Measurements from ENCODE around the gene TRPC1. TPM values are rescaled to one million over a fixed set of nuclear protein-coding genes. Genes with fewer than 3 reads are reported as not detected.
"Not testable (repeated sequence)": the region's sequence is repeated elsewhere in the genome, so short reads cannot be mapped to it uniquely, and the experiment has no call there.

TRPC1 gene
- total RNA-seq, 1 donor from 2014 or later, result 4.0 TPM

DNA sequence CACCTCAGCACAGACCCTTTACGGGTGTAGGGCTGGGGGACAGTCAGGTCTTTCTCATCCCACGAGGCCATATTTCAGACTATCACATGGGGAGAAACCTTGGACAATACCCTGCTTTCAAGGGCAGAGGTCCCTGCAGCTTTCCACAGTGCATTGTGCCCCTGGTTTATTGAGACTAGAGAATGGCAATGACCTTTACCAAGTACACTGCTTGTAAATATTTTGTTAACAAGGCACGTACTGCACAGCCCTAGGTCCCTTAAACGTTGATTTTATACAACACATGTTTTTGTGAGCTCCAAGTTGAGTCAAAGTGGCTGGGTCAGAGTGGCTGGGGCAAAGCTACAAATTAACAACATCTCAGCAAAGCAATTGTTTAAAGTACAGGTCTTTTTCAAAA, 28.8 kb downstream of the TRPC1 start:
- DNase-seq (ENCODE audit: low read depth in 2 of 2), result not testable (repeated sequence)

DNA sequence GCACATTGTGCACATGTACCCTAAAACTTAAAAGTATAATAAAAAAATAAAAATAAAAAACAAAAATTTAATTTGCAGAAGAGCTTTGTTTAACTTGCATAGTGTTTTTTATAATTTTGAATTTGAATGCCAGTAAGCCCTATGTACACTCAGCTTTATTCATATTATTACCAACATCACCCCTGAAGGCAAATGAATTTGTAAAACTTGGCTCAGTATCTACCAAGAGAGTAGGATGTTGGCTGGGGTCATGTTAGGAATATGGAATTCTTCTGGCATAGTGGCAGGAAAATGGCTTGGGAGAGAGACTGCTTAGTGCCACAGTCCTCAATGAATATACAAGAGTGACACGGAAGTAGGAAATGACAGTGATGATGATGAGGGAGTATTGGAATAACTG, 30.7 kb downstream of the TRPC1 start:
- DNase-seq (ENCODE audit: low read depth in 2 of 2), result no peak

DNA sequence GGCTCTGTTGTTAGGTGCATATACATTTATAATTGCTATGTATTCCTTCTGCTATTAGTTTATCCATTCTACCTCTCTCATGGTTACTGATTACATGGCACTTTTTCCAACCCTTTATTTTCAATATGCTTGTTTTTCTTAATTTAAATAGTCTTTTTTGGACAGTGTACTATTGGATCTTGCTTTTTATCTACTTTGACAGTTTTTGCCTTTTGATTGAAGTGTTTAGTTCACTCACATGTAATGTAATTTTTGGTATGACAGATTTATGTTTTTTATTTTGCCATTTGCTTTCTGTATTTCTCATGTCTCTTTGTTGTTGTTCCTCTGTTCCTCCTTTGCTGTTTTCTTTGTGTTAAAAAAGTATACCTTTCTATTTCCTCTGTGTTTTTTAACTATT, 44.5 kb downstream of the TRPC1 start:
- DNase-seq (ENCODE audit: low read depth in 2 of 2), result no peak

DNA sequence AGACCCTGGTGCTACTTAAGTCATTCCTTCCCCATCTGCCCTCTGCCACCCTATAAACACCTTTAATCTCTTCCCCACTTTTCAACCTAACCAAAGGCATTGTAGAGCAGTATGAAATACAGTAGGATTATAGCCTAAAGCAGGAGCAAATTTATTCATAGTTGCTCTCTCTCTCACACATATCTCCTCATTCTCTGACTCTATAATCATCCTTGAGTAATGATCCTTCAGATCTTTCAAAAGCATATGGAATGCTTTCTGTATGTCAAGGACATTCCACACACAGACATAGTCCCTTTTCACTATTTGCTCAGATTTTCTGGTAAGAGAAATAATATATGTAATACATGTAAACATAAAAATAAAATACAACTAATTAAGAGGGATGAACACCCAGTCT, 54.1 kb downstream of the TRPC1 start:
- no peak for DNase-seq (ENCODE audit: low read depth in 2 of 2)

DNA sequence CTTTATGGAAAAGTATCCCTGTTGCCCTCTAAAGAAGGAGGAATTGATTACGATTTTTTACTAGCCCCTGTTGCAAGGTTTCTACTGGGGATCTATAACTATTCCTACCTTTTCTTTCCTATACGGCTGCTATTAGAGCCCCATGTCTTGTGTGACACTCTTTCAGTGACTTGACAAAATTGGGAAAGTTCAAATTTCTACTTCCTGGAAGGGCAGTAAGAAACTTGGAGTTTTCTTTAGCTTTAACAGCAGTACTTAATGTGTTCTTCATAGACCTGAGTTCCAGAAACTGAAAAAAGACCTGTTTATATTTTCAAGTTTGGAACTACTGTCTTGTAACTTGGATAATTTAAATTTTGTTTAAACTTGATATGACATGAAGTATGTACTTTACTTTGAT, 54.7 kb downstream of the TRPC1 start:
- no peak for DNase-seq (ENCODE audit: low read depth in 2 of 2)

DNA sequence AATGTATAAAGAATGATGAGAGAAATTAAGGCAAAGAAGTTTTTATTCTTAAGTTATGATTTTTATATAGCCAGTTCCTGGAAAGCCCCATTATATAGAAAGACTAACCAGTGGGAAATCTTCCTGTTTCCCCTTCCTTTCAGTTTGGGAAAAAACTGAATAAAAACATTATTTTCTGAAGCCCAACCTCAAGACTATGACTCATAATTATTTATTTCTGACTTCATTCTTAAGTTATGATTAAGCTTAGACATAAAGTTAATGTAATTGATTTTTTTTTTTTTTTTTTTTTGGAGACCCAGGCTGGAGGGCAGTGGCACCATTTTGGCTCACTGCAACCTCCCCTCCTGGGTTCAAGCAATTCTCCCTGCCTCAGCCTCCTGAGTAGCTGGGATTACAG, 55.8 kb downstream of the TRPC1 start:
- DNase-seq (ENCODE audit: low read depth in 2 of 2), result peak in 1 of 2 donors; percentile 5

DNA sequence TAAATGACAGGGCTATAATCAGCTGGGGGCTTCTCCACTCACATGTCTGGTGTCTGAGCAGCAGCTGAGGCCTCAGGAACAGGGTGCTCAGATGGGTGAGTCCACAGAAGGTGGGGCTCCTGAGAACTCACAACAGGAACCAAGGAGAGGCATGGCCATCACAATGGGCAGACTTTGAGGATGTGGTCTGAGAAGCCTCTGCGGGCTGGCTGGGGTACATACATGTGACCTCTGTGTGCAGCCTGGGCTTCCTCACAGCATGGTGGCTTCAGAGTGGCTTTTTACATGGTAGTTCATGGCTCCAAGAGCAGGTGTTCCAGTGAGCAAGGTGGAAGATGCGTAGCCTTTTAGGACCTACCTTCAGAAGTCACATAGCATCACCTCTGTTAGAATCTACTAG, 58.8 kb downstream of the TRPC1 start:
- no peak for DNase-seq (ENCODE audit: low read depth in 2 of 2)

DNA sequence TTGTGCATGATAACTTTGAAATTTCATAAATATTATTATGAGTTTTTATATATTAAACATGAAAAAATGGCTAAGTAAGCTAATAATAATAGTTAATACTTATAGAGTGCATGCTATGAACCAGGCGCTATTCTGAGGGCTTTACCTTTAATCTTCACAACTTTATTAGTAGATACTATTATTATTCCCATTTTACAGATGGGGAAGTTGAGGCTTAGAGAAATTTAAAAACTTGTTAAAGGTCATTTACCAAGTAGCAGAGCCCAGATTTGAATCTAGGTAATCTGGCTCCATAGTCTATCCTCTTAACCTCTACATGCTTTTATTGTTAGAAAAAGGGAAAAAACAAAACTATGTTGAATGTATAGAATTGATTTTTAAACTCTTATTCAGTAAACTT, 60.4 kb downstream of the TRPC1 start:
- no peak for DNase-seq (ENCODE audit: low read depth in 2 of 2)

DNA sequence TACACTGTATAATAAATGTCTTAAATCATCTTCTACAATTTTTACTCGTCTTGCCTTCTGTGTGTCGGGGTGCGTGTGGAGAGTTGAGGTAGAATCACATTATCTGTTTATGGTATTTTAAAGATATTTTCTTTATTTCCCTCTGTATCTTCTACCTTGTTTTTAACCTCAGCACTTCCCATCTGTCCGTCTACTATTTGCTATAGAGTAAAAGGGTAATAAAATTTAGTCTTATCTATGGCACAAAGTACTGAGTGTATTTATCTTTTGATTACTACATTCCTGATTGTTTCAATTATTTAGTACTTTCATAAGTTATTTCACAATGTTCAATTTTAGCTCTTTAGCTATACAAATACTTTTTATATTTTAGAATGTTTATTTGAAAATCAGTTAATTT, 62.2 kb downstream of the TRPC1 start:
- DNase-seq (ENCODE audit: low read depth in 2 of 2), result no peak

DNA sequence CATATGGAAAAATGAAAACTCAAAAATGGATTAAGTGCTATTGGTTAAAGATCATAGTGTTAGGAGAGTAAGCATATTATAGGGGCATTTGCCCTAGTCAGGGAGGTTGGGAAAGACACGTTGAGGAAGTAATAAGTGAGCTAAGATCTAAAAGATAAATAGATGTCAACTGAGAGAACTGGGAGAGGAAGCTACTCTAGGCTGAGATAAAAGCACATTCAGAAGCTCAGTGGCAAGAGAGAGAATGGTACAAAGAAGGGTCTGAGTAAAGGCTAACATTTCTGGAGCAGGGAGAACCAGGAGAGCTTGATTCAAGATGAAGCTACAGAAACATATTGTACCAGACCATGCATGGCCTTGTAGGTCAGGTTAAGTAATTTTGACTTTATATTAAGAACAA, 63.9 kb downstream of the TRPC1 start:
- no peak for DNase-seq (ENCODE audit: low read depth in 2 of 2)

DNA sequence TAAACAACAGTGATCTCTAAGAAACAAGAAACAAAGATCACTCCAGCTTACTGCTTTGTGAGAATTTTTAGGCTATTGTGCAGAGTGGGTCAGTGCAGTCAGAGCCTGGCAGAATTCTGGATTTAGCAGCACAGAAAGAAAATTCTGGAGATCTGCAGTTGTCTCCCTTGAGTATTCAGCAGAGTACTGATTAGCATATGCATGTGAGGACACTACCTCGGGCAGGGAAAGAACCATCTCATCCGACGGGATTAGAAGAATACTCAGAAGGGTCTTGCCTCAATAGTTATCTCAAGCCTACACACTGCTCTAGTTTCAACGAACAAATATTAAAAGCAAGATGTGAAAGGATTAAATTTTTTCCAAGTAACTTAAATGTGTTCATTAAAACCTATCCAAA, 70.7 kb downstream of the TRPC1 start:
- no peak for DNase-seq (ENCODE audit: low read depth in 2 of 2)

DNA sequence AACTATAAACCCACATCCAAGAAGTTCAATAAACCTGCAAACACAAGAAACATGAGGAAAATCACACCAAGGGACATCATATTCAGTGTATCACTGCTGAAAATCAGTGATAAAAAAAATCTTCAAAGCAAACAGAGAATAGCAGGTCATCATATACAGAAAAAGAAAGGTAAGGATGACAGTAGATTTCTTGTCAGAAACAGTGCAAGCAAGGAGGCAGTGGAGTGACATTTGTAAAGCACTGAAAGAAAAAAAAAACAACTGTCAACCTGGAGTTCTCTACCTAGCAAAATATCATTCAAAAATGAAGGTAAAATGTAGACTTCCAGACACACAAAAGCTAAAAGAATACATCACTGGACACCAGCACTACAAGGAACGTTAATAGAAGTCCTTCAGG, 71.5 kb downstream of the TRPC1 start:
- no peak for DNase-seq (ENCODE audit: low read depth in 2 of 2)

DNA sequence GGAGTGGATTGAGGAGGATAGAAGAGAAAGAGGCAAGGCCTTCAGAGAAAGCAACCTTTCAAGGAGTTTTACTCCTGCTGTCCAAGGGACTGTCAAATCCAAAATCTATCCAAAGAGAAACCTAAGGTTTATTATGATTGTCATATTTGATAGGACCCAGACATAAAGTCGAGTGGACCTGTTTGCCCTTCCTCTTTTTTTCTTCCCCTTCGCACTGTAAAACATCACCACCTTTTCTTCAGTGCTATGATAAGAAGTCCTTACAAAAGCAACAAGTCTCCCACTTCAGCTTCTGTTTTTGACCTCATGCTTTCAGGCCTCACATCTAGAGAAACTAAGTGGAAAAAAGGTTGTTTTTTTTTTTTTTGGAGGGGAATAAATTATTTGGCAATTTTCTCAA, 73.0 kb downstream of the TRPC1 start:
- no peak for DNase-seq (ENCODE audit: low read depth in 2 of 2)

DNA sequence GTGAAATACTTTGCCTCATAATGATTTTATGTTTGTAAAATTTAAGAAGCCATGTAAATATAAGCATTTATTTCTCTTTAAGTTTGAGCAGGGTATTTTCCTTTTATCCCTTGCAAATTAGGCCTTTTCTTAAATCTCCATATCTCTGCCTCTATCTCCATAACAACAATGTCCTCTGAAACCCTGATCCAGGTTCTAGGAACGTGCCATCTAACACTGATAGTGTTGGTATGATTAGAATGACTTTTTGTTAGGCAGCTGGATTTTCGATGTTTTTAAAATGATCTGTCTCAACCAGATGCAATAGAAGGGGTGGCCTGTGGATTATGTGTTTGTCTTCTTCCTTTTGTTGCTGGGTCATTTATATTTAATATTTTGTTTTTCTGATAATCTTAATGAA, 77.9 kb downstream of the TRPC1 start:
- DNase-seq (ENCODE audit: low read depth in 2 of 2), result no peak

DNA sequence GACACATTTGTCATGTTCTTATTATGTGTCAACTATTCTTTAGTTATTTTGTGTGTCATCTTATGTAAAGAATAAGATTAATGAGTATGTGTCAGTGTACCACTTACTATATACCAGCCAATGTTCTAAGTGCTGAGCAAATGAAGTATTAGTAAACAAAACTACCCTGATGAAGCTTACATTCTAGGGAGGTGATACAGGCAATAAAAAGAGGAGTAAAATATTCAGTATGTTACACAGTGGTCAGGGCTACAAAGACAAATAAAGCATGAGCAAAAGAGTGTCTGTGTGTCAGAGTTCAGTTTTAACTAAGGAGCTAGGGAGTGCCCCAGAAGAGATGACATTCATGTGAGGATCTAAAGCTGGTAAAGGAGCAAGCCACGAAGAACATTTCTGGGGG, 79.1 kb downstream of the TRPC1 start:
- DNase-seq (ENCODE audit: low read depth in 2 of 2), result no peak

DNA sequence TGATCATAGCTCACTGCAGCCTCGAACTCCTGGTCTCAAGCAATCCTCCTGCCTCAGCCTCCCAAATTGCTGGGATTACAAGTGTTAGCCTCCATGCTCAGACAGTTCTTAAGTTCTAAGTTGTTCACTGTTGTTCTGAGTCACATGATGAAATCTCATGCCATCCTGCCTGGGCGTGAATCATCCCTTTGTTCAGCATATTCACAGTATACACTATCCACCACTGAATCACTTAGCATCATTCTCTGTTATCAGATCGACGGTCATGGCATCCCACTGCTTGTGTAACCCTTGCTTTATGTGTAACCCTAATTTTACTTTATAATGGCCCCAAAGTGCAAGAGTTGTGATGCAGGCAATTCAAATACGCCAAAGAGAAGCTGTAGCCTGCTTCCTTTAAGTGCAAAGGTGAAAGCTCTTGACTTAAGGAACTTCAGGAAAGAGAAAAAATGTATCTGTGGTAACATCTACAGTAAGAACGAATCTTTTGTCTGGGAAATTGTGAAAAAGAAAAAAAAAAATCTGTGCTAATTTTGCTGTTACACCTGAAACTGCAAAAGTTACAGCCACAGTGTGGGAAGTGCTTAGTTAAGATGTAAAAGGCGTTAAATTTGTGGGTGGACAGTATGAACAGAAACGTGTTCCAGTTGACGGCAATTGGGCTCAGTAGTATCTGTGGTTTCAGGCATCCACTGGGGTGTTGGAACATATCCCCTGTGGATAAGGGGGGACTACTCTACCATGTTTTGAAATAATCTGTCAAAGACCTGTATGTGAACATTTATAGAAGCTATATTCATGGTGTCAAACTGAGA, 84.5 kb downstream of the TRPC1 start:
- DNase-seq (ENCODE audit: low read depth in 2 of 2), result peak in 1 of 2 donors; percentile 39

DNA sequence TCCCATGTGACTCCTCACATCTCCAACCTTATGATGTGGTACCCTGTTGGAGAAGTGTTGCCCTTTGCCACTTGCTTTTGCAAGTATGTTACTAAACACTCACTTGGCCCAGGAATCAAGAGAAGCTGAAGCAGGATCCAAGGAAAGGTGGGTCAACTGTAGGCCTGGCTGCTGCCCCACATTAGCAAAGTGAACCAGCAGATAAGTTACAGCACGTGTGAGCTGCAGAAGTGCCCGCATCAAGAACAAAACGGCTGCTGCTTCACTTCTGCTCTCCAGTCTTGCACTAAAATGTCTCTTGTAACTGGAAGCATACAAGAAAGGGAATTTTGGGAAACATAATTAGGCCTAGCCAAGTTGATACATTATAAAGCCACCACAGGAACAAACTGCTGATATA, 85.4 kb downstream of the TRPC1 start:
- DNase-seq (ENCODE audit: low read depth in 2 of 2), result no peak

DNA sequence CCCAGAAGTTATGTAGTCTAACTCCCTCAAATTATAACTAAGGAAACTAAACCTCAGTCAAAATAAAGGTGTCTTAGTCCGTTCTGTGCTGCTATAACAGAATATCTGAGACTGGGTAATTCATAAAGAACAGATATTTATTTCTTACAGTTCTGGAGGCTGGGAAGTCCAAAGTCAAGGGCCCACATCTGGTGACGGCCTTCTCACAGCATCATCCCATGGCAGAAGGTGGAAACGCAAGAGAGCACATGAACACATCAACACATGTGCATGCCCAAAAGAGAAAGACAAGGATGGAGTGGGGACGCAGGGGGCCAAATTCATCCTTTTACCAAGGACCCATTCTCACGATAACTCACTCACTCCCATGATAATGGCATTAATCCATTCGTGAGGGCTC, 92.0 kb downstream of the TRPC1 start:
- DNase-seq (ENCODE audit: low read depth in 2 of 2), result no peak

DNA sequence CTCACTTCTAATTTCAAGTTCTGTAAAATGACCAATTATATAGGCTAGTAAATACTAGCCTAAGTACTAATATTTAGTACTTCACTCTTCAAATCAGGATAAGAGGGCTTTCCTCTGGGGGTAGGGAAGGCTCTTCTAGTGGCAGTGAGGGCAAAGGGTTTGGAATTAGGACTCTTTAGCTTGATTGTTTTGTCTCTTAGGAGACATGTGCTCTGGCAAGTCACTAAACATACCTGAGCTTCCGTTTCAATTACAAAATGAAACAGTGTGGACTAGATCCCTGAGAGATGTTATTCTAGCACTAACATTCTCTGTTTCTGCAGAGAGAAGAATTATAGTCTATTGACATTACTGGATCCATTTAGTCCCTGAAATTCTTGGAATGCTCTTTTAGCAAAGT, 93.5 kb downstream of the TRPC1 start:
- DNase-seq (ENCODE audit: low read depth in 2 of 2), result no peak

DNA sequence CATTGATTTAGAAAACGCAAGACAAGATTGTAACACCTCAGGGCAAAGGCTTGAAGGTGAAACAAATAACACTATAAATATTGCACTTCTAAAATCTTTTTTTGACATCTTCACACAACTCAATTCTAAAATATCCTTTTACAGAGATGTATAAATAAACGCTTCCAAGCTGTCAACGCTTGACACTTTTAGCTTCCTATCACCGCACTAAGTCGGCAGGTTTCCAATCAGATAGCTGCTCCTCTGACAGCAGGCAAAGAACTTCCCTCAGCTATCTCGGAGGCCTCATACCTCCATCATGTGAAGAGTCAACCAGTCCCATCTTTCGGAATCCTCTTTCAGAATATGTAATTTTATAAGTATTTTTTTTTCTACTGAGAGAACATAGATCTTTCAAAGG, 94.1 kb downstream of the TRPC1 start:
- no peak for DNase-seq (ENCODE audit: low read depth in 2 of 2)

DNA sequence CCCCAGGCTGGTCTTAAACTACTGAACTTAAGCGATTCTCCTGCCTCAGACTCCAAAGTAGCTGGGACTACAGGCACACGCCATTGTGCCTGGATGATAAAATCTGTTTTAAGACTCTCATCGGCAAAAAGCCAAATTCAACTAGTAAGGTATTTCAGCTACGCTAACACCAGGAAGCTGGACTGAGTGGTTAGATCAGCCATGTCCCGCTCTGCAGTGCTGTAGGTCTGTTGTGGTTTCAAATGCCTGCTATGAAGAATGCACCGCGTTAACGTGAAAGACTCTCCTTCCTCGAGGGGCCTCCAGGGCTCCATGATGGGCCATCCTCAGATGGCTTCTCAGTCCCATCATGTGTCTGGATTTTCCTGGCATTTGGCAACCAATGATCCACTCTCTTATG, 94.8 kb downstream of the TRPC1 start:
- DNase-seq (ENCODE audit: low read depth in 2 of 2), result no peak

DNA sequence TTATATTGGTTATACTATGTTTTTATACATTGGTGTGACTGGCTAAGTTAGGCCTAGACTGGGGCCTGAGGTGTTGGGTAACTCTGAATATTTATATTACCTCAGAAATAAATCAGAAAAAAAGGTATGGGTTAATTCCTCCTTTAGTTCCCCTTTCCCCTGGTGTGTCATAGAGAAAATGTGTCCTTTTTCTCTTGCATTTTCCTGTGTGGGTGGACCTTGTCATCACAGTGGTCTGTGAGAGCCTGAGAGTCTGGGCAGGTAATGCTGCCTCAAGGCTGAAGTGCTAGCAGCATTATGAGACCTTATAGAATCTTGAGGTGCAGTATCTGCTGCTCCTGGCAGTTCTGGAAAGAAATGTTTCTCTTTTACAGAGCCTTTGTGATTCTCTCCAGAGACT, 95.3 kb downstream of the TRPC1 start:
- no peak for DNase-seq (ENCODE audit: low read depth in 2 of 2)

DNA sequence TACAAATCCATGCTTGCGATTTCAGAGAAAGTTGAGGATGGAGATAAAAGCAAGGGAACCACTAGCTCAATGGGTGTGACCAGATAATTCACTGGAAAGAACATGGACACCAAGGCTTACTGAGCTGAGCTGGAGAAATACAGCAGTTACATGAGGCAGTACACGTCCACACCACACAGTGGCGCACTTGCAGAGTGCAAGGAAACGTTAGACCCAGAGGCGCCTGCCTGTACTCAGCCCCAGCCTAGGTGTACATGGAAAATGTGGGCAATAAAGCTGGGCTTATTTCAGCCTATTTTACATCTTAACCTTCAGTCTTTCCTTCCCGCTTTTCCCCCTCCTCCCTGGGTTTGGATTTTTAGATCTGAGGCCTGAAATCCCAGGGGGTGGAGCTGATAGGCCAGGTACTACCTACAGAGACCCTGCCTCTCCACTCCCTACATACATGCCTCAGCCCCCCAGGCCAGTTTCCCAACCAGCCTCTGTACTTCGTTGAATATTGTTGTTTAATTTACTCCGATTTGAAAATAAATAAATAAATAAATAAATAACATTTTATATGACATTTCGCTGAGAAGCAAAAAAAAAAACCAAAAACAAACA, 105.0 kb downstream of the TRPC1 start:
- DNase-seq (ENCODE audit: low read depth in 2 of 2), result peak; percentile 40 to 73

DNA sequence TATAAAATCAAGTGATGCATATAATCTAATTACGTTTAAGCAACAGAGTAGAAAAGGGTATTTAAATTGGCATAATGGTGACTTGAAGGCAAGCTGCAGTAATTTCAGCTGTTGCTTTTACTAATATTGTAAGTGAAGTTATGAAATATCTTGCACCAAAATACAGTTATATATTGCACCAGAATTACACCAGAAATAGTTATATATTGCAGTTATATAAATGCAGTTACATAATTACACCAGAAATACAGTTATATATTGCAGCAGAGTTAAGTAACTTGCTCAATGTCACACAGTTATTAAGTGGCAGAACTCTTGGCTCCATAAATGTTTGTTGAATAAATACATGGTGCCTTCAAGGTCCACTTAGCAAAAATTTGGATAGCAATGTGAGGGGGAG, 113.7 kb downstream of the TRPC1 start:
- DNase-seq (ENCODE audit: low read depth in 2 of 2), result no peak

All from dermis microvascular lymphatic vessel endothelial cell (primary cell).